Activated naive CD4-positive, alpha-beta T cell treated with anti-CD3 and anti-CD28 coated beads, Interleukin-2, amount 10 ng/mL, durations not matched to agents 7 days and 5 days (primary cell): ENCODE measurements around the gene GNA14.
"Not testable (repeated sequence)": the region's sequence is repeated elsewhere in the genome, so short reads cannot be mapped to it uniquely, and the experiment has no call there.

Source experiments
- CTCF ChIA-PET: fragments of 350-600 bp; sonication (Branson Sonifier 250); formaldehyde crosslinking; loops from one replicate; lab custom pipeline; 2021; ENCODE audit warnings: antibody characterized with exemption; lab: Charles Lee
- DNase-seq: peaks from one replicate; pipeline ENCODE4 v3.0.0-alpha.2; 2020
- H3K27ac Mint-ChIP-seq: one replicate; pipeline ENCODE4 v1.8.0; 2021; ENCODE audit warnings: mild to moderate bottlenecking, moderate library complexity, mixed read lengths
- H3K27me3 Mint-ChIP-seq: one replicate; pipeline ENCODE4 v1.8.0; 2021; ENCODE audit warnings: mild to moderate bottlenecking, mixed read lengths
- H3K36me3 Mint-ChIP-seq: one replicate; pipeline ENCODE4 v1.8.0; 2021; ENCODE audit warnings: mixed read lengths
- H3K4me1 Mint-ChIP-seq: one replicate; pipeline ENCODE4 v1.8.0; 2021; ENCODE audit warnings: mixed read lengths
- H3K4me3 Mint-ChIP-seq: one replicate; pipeline ENCODE4 v1.8.0; 2021; ENCODE audit warnings: mild to moderate bottlenecking, moderate library complexity, mixed read lengths
- H3K9me3 Mint-ChIP-seq: one replicate; pipeline ENCODE4 v1.8.0; 2021; ENCODE audit warnings: mixed read lengths

Gene GNA14

DNA sequence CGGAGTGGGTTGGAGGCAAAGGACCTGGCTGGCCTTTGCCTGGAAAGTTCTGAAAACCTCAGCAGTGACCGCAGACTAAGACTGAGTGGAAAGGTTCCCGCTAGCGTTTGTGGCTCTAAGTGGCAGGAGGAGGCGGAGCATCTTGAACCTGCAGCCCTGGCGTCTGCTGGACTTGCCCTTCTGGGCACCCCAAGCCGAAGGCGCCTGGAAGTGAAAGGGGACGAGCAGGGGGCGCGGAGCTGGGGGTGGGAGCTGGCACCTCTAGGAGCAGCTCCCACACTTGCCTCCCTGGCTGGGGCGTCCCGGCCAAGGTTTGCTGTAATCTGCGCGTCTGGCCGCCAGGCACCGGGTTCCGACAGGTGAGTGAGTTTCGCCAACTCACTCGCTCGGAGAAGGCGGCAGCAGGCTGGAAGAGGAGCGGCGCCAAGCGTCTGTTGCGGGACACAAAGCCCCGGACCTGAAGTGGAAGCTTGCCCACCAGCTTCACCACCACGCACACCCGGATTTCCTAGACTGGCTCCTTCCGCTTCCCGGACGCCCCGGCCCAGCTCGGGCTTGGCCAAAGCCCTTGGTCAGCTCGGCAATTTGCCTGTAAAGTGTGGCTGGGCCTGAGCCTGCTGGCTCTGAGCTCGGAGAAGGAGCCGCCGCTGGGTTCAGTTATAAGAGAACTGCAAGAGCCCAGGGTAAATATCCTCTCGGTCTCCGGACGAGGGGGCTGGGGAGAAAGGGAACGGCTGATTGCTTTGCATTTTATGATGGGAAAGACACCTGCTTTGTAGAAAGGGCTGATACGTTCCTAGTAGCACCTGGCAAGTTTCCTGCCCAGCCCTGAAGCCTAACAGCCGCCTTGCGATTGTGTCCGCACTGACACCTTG, at the start of gene GNA14:
GNA14 (minus strand) TSS at position 89 of the 875 bp plus-strand sequence. CDS start 529 bp downstream, outside the sequence.
- Mint-ChIP-seq H3K27me3 (peaks cover 59% of the 10 kb centered on the region), H3K4me3 (peak within 1 kb of the TSS; percentile 58), H3K27ac (no peak within 1 kb of the TSS), H3K4me1 (peaks cover 16% of the 10 kb centered on the region), H3K9me3 (no peaks in the 10 kb centered on the region), H3K36me3 (no peaks in the 10 kb centered on the region)
- peak; percentile 30 for DNase-seq
- CTCF ChIA-PET, result interaction anchor here (0.6 to 1.6 kb wide), 4 partner anchors 8 to 1833 kb away, joined by 3 to 5 read pairs (median 4); no protein-coding TSS in a partner anchor

DNA sequence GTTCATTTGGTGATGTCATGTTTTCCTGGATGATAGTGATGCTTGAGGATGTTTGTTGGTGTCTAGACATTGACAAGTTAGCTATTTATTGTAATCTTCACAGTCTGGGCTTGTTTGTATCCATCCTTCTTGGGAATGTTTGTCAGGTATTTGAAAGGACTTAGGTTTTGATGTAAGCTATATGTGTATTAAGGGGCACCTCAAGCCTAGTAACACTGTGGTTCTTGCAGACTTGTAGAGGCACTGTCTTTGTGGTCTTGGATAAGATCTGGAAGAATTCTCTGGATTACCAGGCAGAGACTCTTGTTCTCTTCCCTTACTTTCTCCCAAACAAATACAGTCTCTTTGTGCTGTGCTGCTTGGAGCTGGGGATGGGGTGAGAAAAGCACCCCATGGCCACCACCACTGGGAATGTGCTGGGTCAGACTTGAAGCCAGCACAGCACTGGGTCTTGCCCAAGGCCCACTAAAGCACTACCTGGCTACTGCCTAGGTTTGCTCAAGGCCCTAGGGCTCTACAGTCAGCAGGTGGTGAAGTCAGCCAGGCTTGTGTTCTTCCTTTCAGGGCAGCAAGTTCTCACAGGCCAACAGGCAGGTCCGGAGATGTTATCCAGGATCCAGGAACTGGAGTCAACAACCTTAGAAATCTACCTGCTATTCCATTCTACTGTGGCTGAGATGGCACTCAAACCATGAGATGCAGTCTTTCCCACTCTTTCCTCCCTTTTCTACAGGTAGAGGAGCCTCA, 49.3 kb upstream of the GNA14 start:
- no peak for DNase-seq
- Mint-ChIP-seq H3K4me1 (no peaks in the 10 kb centered on the region), H3K9me3 (peaks cover 4% of the 10 kb centered on the region), H3K27me3 (peaks cover 15% of the 10 kb centered on the region), H3K27ac (no peak overlapping the region), H3K36me3 (no peaks in the 10 kb centered on the region), H3K4me3 (no peak overlapping the region)
- CTCF ChIA-PET, result no interaction called here

DNA sequence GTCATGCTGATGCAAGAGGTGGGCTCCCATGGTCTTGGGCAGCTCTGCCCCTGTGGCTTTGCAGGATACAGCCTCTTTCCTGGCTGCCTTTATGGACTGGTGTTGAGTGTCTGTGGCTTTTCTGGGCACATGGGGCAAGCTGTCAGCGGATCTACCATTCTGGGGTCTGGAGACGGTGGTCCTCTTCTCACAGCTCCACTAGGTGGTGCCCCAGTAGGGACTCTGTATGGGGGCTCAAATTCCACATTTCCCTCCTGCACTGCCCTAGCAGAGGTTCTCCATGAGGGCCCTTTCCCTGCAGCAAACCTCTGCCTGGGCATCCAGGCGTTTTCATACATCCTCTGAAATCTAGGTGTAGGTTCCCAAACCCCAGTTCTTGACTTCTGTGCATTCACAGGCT, 42.6 kb upstream of the GNA14 start:
- H3K27ac Mint-ChIP-seq, CTCF ChIA-PET, H3K27me3 Mint-ChIP-seq, DNase-seq, H3K36me3 Mint-ChIP-seq, H3K9me3 Mint-ChIP-seq, H3K4me3 Mint-ChIP-seq, H3K4me1 Mint-ChIP-seq: not testable (repeated sequence)

DNA sequence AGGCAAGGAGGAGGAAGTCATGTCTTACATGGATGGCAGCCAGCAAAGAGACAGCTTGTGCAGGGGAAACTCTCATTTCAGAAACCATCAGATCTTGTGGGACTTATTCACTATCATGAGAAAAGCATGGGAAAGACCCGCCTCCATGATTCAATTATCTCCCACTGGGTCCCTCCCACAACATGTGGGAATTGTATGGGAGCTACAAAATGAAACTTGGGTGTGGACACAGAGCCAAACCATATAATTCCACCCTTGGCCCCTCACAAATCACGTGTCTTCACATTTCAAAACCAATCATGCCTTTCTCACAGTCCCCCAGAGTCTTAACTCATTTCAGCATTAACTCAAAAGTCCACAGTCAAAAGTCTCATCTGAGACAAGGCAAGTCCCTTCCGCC, 42.0 kb upstream of the GNA14 start:
- H3K4me3 Mint-ChIP-seq, H3K27ac Mint-ChIP-seq, H3K9me3 Mint-ChIP-seq, H3K27me3 Mint-ChIP-seq, H3K4me1 Mint-ChIP-seq, H3K36me3 Mint-ChIP-seq, CTCF ChIA-PET, DNase-seq: not testable (repeated sequence)

DNA sequence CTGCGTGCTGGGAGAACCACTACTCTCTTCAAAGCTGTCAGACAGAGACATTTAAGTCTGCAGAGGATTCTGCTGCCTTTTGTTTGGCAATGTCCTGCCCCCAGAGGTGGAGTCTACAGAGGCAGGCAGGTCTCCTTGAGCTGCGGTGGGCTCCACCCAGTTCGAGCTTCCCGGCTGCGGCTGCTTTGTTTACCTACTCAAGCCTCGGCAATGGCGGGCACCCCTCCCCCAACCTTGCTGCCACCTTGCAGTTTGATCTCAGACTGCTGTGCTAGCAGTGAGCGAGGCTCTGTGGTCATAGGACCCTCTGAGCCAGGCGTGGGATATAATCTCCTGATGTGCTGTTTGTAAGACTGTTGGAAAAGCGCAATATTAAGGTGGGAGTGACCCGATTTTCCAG, 39.6 kb upstream of the GNA14 start:
- H3K27me3 Mint-ChIP-seq, H3K4me1 Mint-ChIP-seq, H3K4me3 Mint-ChIP-seq, H3K27ac Mint-ChIP-seq, H3K36me3 Mint-ChIP-seq, DNase-seq, H3K9me3 Mint-ChIP-seq, CTCF ChIA-PET: not testable (repeated sequence)

DNA sequence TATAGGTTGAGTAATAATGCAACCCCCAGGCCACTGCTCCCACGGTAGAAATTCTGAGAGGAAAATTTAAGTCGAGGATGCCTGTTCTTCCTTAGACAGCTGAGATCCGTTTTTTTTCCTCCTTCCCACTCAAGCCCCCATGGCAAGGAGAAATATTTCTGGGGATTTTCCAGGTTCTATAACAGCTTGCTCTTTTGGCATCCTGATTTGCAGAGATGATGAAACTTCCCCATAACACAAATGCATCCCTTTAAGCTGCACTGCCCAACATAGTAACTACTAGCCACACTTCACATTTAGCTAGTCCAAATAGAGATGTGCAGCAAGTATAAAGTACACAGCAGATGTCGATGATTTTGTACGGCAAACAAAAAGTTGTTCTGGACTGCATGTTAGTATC, 32.5 kb upstream of the GNA14 start:
- no peak for DNase-seq
- Mint-ChIP-seq H3K27me3 (no peaks in the 10 kb centered on the region), H3K9me3 (no peaks in the 10 kb centered on the region), H3K4me3 (no peak overlapping the region), H3K36me3 (no peaks in the 10 kb centered on the region), H3K27ac (no peak overlapping the region), H3K4me1 (no peaks in the 10 kb centered on the region)
- CTCF ChIA-PET, result no interaction called here

DNA sequence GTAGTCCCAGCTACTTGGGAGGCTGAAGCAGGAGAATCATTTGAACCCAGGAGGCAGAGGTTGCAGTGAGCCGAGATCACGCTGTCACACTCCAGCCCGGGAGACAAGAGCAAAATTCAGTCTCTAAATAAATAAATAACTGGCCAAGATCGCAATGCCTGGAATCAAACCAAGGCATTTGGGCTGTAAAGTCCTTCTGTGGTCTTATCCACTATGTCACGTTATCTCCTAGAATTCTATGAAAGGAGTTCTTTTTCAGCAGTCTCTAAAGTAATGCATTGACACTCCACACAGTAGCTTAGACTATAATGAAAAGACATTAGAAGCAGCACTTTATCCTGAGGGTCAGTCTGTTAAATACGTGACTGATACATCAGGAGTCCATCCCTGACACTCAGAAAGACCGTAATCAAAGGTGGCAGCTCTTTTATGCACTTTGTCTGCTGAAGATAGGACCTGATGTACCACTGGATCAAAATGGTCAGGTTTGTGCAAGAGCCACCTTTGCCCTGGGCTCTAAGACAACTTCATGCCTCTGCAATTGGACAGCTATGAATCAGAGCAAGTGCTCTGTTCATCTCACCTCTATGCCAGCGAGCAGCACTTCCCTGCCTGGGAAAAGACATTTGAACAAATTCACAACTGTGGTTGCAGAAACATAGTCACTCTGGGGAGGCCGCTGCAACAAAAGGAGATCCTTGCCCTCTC, 31.7 kb upstream of the GNA14 start:
- CTCF ChIA-PET, result no interaction called here
- H3K27ac Mint-ChIP-seq, result no peak overlapping the region
- no peaks in the 10 kb centered on the region for H3K9me3 Mint-ChIP-seq

DNA sequence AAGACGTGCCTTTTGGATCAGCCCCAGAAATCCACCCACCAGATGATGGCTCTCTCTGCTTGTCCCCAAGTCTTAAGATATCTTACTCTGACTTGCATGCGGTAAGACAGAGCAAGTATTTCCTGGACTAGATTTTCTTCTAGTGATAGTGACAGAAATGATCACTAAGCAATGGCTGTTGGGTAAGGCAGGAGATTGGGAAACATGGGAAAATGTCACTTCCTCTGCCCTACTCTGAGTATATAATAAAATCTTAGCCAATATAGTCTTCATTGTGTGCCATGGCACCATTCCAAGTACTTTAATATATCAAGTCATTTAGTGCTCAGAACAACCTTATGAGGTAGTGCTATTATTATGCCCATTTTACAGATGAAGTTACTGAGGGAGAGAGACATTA, 31.0 kb upstream of the GNA14 start:
- Mint-ChIP-seq H3K4me3 (no peak overlapping the region), H3K27ac (no peak overlapping the region), H3K36me3 (no peaks in the 10 kb centered on the region), H3K9me3 (no peaks in the 10 kb centered on the region), H3K27me3 (peaks cover 3% of the 10 kb centered on the region), H3K4me1 (no peaks in the 10 kb centered on the region)
- no peak for DNase-seq
- CTCF ChIA-PET, result no interaction called here

More for the DNA sequence above, 31.7 kb upstream of the GNA14 start:
- no peaks in the 10 kb centered on the region for H3K4me1 Mint-ChIP-seq
- H3K36me3 Mint-ChIP-seq, result no peaks in the 10 kb centered on the region
- no peaks in the 10 kb centered on the region for H3K27me3 Mint-ChIP-seq
- no peak for DNase-seq
- H3K4me3 Mint-ChIP-seq, result no peak overlapping the region

DNA sequence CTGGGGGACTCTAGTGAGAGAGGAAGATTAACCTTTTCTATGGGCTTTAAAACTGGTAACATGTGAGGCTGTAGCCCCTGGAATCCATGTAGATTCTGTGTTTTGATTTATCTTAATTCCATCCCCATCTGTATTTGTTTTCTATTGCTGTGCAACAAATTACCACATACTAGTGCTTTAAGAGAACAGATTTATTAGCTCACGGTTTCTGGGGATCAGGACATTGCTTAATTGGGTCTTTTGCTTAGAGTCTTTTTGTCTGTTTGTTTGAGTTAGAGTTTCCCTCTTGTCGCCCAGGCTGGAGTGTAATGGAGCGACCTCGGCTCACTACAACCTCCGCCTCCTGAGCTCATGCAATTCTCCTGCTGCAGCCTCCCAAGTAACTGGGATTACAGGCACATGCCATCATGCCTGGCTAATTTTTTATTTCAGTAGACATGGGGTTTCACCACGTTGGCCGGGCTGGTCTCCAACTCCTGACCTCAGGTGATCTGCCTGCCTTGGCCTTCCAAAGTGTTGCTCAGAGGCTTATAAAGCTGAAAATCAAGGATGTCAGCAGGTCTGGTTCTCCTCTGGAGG, 29.9 kb upstream of the GNA14 start:
- CTCF ChIA-PET, result no interaction called here
- Mint-ChIP-seq H3K27me3 (peaks cover 4% of the 10 kb centered on the region), H3K4me1 (no peaks in the 10 kb centered on the region), H3K9me3 (no peaks in the 10 kb centered on the region), H3K36me3 (no peaks in the 10 kb centered on the region), H3K4me3 (no peak overlapping the region), H3K27ac (no peak overlapping the region)
- DNase-seq, result no peak

DNA sequence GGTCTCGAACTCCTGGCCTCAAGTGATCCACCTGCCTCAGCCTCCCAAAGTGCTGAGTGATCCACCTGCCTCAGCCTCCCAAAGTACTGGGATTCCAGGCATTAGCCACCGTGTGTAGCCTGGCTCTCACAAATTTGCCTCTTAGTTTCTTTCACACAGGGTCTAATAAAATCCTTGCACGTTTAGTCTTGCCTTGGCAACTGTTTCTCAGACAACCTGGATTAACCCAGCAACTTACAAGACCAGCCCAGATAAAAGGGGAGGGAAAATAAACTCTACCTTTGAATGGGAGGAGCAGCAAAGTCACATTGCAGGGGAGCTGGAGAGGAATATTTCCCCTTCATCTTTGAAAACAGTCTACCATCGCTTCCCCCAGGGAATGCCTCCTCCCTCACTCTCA, 29.3 kb upstream of the GNA14 start:
- peaks cover 4% of the 10 kb centered on the region for H3K27me3 Mint-ChIP-seq
- H3K4me3 Mint-ChIP-seq, result no peak overlapping the region
- DNase-seq, result no peak
- CTCF ChIA-PET, result no interaction called here
- H3K4me1 Mint-ChIP-seq, result no peaks in the 10 kb centered on the region
- no peak overlapping the region for H3K27ac Mint-ChIP-seq
- no peaks in the 10 kb centered on the region for H3K36me3 Mint-ChIP-seq
- no peaks in the 10 kb centered on the region for H3K9me3 Mint-ChIP-seq

DNA sequence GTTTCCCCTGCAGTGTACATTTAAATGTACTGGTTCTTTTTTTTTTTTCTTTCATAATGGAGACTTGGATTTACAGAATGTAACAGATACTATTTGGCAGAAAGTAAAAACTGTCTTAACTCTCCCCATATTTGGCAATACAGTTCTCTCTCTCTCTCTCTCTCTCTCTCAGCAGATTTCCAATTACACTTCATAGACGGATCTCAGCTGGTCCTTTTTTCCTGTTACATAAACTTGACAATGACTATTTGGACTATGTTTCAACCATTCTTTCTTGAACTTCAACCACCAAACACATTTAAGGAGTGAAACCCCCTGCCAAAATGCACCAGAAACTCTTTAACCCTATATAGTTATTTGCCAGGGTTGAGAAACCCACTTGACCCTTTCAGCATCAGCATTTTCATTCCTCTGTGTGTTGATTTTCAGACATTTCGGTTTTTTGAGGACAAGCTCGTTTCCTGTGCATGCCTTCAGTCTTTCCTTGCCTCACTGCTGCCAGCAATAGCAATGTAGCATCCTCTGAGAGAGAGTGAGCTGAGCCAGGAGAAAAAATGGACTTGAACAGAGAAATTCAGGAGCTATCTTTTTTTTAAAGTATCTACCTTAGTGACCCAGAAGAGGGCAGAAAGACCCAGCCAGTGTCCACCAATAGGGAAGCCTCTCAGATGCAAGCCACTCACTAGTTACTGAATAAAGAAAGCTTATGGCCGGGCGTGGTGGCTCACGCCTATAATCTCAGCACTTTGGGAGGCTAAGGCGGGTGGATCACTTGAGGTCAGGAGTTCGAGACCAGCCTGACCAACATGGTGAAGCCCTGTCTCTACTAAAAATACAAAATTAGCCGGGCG, 26.0 kb upstream of the GNA14 start:
- Mint-ChIP-seq H3K9me3 (no peaks in the 10 kb centered on the region), H3K4me1 (no peaks in the 10 kb centered on the region), H3K27ac (no peak overlapping the region), H3K27me3 (peaks cover 12% of the 10 kb centered on the region), H3K36me3 (no peaks in the 10 kb centered on the region), H3K4me3 (no peak overlapping the region)
- no peak for DNase-seq
- CTCF ChIA-PET, result interaction anchor here (0.8 kb wide), 1 partner anchor 240 kb away, joined by 3 read pairs; no protein-coding TSS in a partner anchor

DNA sequence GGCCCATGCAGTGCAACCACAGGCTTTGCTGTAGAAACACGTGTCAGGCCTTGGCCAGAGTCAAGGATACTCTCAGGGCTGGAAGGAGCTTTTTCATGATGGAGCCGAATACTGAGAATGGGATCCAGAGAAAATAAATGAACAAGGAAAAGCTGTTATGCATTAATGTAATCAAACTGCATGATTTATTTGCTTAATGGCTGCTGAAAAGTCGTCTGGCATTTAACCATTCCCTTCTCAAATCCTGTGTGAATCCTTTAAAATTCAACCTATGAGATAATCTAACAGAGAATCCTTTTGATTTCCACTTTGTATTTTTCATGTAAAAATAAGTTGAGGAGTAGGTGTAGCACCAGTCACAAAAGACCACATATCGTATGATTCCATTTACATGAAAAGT, 24.1 kb upstream of the GNA14 start:
- Mint-ChIP-seq H3K4me1 (no peaks in the 10 kb centered on the region), H3K27me3 (peaks cover 12% of the 10 kb centered on the region), H3K36me3 (no peaks in the 10 kb centered on the region), H3K4me3 (no peak overlapping the region), H3K27ac (no peak overlapping the region), H3K9me3 (no peaks in the 10 kb centered on the region)
- no peak for DNase-seq
- CTCF ChIA-PET, result no interaction called here

DNA sequence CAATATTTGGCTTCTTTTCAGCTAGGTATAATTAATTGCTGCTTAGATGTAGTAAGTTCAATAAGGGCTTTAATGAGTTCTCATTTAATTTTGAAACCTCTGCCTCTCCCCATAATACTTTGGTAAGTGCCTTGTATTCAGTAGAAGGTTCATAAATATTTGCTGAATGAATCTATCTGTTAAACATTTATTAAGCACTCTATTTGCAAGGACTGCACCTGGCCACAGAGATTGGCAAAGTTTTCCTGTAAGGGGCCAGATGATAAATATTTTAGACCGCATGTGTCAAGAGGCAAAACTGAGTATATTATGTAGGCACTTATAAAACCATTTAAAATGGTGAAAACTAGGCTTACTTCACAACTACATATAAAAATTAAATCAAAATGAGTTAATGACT, 19.0 kb upstream of the GNA14 start:
- Mint-ChIP-seq H3K4me1 (no peaks in the 10 kb centered on the region), H3K36me3 (no peaks in the 10 kb centered on the region), H3K4me3 (no peak overlapping the region), H3K9me3 (no peaks in the 10 kb centered on the region), H3K27me3 (peaks cover 23% of the 10 kb centered on the region), H3K27ac (no peak overlapping the region)
- no peak for DNase-seq
- CTCF ChIA-PET, result interaction anchor here (2.6 kb wide), 1 partner anchor 85 kb away, joined by 8 read pairs; no protein-coding TSS in a partner anchor
